IPS-20b (cell line): Measurements from ENCODE around the gene POPDC3.

Experiments used
- H3K27ac ChIP-seq: one replicate; pipeline ENCODE4 v1.5.1; 2013; ENCODE audit warnings: low read length
- H3K27me3 ChIP-seq: 2 replicates; pipeline ENCODE4 v1.6.1; 2013; ENCODE audit warnings: mild to moderate bottlenecking, low read length, inconsistent platforms; ENCODE audit not compliant: insufficient read depth
- H3K36me3 ChIP-seq: 2 replicates; pipeline ENCODE4 v1.6.1; 2013; ENCODE audit warnings: low read depth, mild to moderate bottlenecking, inconsistent platforms, low read length, moderate library complexity; ENCODE audit not compliant: insufficient read depth
- H3K4me1 ChIP-seq: 2 replicates; pipeline ENCODE4 v1.6.1; 2013; ENCODE audit warnings: mild to moderate bottlenecking, control low read depth, inconsistent platforms, low read length, moderate library complexity; ENCODE audit not compliant: insufficient read depth
- H3K4me3 ChIP-seq: 2 replicates; pipeline ENCODE4 v1.5.1; 2013; ENCODE audit warnings: mild to moderate bottlenecking, low read length, inconsistent platforms
- H3K9ac ChIP-seq: 2 replicates; pipeline ENCODE4 v1.6.1; 2013; ENCODE audit warnings: low read depth, mild to moderate bottlenecking, inconsistent platforms, low read length, moderate library complexity
- H3K9me3 ChIP-seq: 2 replicates; pipeline ENCODE4 v1.6.1; 2013; ENCODE audit warnings: mild to moderate bottlenecking, low read depth, low read length, inconsistent platforms; ENCODE audit not compliant: insufficient read depth

POPDC3 gene

DNA sequence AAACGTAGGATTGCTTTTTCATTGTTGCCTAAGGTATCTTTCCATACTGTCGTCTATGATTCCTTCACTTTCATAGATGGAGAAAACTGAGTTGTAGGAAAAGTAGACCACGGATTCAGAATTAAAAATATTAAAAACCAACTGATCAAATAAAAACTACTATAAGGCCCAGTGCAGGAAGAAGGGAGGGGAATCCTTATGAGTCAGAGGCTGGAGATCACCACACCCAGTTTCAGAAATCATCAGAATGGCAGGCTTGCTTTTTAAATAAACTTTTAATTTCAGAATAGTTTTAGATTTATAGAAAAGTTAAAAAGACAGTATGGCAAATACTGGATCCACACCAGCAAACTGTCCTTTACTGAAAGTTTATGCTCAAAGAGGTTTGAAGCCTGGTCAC lies 32.0 kb upstream of the POPDC3 start:
- Histone ChIP-seq H3K9me3 (no peaks in the 10 kb centered on the region), H3K9ac (no peak overlapping the region), H3K27ac (no peak overlapping the region), H3K27me3 (no peaks in the 10 kb centered on the region), H3K4me3 (no peak overlapping the region), H3K4me1 (0 out of 2 replicates have a peak, but pooled peaks cover 4% of the 10 kb centered on the region), H3K36me3 (no peaks in the 10 kb centered on the region)

DNA sequence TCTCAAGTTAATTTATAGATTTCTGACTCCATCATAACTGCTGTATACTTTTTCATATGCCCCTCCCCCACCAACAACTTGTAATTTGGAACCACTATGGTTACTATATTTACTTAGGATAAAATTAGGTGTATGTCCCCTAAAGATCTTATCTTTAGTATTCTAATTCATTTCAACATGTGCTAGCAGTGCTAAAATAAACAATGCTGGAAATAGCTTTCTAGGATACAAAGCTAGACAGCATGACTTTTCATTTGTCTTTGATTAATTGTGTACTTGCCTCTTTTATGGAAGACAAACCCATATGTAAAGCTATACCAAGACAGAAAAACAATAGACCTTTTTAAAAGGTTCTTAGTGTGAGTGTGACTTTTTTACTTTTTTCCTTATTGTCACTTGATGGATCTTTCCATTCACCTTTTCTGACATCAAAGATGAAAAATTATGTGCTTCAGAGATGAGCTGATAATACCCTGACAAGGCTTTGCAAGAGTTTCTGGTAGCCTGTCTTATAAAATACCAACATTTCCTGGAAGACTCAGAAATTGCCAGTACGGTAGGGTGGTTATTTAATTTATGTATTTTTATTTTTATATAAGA lies 31.2 kb upstream of the POPDC3 start:
- 0 out of 2 replicates have a peak, but pooled peaks cover 4% of the 10 kb centered on the region for H3K4me1 ChIP-seq
- H3K4me3 ChIP-seq = no peak overlapping the region
- H3K27ac ChIP-seq = no peak overlapping the region
- H3K36me3 ChIP-seq = no peaks in the 10 kb centered on the region
- H3K9me3 ChIP-seq = no peaks in the 10 kb centered on the region
- no peak overlapping the region for H3K9ac ChIP-seq
- no peaks in the 10 kb centered on the region for H3K27me3 ChIP-seq

DNA sequence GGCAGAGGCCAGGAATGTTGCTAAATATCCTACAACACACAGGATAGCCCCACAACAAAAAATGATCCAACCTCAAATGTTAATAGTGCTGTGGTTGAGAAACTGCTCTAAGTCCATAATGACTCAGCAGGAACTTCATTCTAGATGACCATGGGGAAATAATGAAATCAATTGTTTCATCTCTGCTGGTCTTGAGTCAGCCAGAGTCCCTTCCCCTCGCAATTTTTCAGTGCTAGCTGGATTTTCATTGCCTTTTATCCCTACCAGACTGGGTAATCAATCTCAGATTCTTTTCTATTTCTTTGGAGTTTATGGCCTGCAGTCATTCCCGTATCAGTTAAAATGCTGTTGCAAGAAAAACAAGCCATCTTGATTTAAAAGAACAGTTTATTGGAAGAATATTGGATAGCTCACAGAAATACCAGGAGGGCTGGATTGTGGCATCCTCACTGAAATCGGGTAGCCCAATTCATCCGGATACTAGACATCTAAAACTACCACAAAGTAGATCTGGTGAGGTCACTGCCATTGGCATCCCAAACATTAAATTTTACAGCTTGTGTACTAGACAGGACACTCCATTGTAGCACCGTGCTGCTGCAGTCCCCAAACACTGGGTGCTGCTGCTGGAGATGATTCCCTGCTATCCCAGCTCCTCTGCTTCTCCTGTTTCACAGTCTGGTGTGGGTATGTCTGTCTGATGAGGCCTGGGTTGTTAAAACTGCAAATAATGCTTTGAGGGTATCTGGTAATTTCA lies 30.3 kb upstream of the POPDC3 start:
- Histone ChIP-seq H3K27ac (no peak overlapping the region), H3K36me3 (no peaks in the 10 kb centered on the region), H3K27me3 (no peaks in the 10 kb centered on the region), H3K9ac (no peak overlapping the region), H3K4me1 (0 out of 2 replicates have a peak, but pooled peaks cover 4% of the 10 kb centered on the region), H3K9me3 (no peaks in the 10 kb centered on the region), H3K4me3 (no peak overlapping the region)

DNA sequence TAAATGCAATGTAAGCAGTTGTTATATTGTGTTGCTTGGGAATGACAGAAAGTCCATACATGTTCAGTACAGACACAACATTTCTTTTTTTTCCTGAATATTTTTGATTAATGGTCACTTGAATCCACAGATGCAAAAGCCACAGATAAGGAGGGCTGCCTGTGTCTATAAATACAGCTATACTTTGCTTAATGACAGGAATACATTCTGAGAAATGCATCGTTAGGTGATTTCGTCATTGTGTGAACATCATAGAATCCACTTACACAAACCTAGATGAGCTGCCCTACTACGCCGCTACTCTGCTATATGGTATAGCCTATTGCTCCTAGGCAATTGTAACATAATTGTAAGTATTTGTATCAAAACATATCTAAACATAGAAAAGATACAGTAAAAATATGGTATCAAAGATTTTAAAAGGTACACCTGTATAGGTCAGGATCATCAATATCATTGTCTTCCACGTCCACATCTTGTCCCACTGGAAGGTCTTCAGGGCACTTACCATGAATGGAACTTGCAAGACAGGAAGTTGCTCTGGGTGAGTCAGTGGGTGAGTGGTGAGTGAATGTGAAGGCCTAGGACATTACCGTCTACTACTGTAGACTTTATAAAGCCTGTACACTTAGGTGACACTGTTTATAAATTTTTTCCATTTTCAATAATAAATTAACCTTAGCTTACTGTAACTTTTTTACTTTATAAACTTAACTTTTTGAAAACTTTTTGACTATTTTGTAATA lies 27.9 kb upstream of the POPDC3 start:
- no peak overlapping the region for H3K9ac ChIP-seq
- no peak overlapping the region for H3K4me3 ChIP-seq
- H3K27me3 ChIP-seq = no peaks in the 10 kb centered on the region
- H3K4me1 ChIP-seq = 0 out of 2 replicates have a peak, but pooled peaks cover 4% of the 10 kb centered on the region
- no peaks in the 10 kb centered on the region for H3K36me3 ChIP-seq
- no peaks in the 10 kb centered on the region for H3K9me3 ChIP-seq
- no peak overlapping the region for H3K27ac ChIP-seq

DNA sequence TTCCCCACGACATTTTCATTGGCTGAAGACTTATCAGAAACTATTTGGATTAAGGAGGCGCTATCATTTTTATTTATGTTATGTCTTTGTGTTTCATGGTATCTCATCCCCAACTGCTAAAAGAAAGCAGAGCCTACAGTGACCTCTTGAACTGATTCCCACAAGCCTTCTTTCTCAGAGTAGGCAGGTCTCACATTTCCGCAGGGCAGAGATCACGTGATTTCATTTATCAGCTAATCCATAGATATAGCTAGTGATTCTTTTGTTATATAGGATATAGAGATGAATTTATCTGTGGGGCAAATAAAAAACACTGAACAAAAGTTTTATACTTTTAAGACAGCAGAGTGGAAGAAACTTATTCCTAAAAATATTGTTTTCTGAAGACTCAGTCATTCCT lies 25.0 kb upstream of the POPDC3 start:
- no peak overlapping the region for H3K4me3 ChIP-seq
- no peaks in the 10 kb centered on the region for H3K27me3 ChIP-seq
- no peak overlapping the region for H3K27ac ChIP-seq

DNA sequence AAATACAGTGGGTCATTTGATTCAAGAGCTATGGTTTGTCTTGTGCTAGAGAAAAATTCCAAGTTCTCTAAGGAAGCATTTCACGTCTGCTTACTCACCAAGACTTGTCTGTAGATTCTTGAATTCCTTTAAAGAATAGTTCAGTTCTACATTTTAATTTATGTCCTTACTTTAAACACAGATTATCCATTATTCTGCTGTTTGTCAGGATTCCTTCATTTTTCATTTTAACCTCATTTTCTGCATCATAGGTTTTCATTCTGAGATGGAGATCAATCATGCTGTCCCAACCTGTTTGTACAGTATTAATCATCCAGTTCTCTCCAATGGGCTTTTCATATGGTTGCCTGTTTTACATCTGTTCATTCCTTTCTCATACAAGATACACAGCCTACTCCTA lies 24.5 kb upstream of the POPDC3 start:
- H3K4me1 ChIP-seq = no peaks in the 10 kb centered on the region
- no peak overlapping the region for H3K27ac ChIP-seq
- no peaks in the 10 kb centered on the region for H3K27me3 ChIP-seq
- H3K9ac ChIP-seq = no peak overlapping the region
- no peaks in the 10 kb centered on the region for H3K9me3 ChIP-seq
- H3K4me3 ChIP-seq = no peak overlapping the region
- no peaks in the 10 kb centered on the region for H3K36me3 ChIP-seq

More for the DNA sequence above, 25.0 kb upstream of the POPDC3 start:
- Histone ChIP-seq H3K36me3 (no peaks in the 10 kb centered on the region), H3K9ac (no peak overlapping the region), H3K4me1 (0 out of 2 replicates have a peak, but pooled peaks cover under 1% of the 10 kb centered on the region), H3K9me3 (no peaks in the 10 kb centered on the region)

DNA sequence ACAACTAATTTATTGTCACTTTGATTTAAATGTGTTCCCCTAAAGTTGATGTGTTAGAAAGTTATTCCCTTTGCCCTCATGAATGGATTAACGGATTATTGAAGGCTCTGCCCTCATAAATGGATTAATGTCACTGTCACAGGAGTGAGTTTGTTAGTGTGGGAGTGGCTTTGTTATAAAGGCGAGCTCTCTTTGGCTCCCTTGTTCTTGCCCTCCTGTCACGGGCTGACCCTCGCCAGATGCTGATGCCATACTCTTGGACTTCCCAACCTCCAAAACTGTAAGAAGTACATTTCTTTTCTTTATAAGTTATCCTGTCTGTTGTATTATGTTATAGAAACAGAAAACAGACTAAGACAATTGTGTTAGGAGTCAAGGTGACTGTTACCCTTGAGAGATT lies 22.7 kb upstream of the POPDC3 start:
- no peaks in the 10 kb centered on the region for H3K27me3 ChIP-seq

DNA sequence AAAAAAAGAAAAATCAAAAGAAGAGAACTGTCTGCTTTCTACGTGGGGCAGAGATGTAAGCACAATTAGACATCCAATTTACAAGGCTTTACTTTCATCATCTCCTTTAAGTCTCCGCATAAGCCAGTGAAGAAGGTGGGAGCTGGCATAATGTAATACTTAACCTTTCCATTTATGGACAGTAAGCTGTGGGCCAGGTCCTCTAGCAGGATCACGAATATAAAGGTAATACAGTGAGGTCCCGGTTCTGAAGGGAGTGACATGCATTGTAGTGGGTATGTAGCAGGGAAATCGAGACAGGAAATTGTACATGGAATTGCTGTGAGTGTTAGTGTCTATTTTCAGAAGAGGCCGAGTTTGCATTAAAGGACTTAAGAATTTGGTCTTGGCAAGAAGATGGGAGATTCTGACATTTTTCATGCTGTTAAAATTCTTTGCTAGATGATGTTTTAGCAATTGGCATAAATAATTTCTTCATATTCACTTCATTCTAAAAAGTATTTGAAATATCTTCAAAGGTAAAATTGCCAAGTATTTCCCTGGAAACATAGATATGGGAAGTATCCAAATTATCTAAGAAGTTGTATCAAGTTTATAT lies 20.4 kb upstream of the POPDC3 start:
- no peaks in the 10 kb centered on the region for H3K9me3 ChIP-seq
- H3K4me3 ChIP-seq = no peak overlapping the region
- no peak overlapping the region for H3K27ac ChIP-seq
- no peak overlapping the region for H3K9ac ChIP-seq
- no peaks in the 10 kb centered on the region for H3K4me1 ChIP-seq
- no peaks in the 10 kb centered on the region for H3K36me3 ChIP-seq
- H3K27me3 ChIP-seq = no peaks in the 10 kb centered on the region

More for the DNA sequence above, 22.7 kb upstream of the POPDC3 start:
- Histone ChIP-seq H3K9ac (no peak overlapping the region), H3K4me3 (no peak overlapping the region), H3K9me3 (no peaks in the 10 kb centered on the region), H3K36me3 (no peaks in the 10 kb centered on the region), H3K4me1 (no peaks in the 10 kb centered on the region), H3K27ac (no peak overlapping the region)

DNA sequence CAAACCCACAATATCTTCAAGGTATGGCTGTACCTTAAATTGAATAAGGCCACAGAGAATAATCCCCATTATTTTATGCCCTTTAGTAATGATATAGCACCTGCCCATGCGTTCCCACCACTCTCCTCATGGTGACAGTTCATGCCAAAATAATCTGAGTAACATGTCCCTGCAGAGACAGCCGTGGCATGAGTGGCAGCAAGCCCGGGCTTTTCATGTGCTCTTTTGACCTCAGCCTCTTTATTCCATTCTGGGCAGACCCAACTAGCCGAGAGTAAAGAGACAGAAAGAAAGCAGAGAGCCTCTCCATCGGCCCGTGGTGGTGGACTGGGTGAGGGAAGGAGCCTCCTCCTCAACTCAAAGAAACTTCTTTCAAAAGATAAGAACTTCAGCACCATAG lies 19.9 kb upstream of the POPDC3 start:
- Histone ChIP-seq H3K4me3 (no peak overlapping the region), H3K9me3 (no peaks in the 10 kb centered on the region), H3K27me3 (no peaks in the 10 kb centered on the region), H3K9ac (no peak overlapping the region), H3K27ac (no peak overlapping the region), H3K4me1 (no peaks in the 10 kb centered on the region), H3K36me3 (no peaks in the 10 kb centered on the region)

DNA sequence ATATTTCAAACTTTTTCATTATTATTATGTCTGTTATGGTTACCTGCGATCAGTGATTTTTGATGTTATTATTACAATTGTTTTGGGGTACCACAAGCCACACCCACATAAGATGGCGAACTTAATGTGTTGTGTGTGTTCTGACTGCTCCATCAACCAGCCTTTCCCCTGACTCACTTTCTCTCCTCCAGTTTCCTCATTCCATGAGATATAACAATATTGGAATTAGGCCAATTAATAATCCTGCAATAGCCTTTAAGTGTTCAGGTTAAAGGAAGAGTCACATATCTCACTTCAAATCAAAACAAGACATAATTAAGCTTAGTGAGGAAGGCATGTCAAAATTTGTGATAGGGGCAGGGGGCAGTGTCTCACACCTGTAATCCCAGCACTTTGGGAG lies 16.3 kb upstream of the POPDC3 start:
- Histone ChIP-seq H3K36me3 (no peaks in the 10 kb centered on the region), H3K4me1 (no peaks in the 10 kb centered on the region), H3K27ac (no peak overlapping the region), H3K27me3 (no peaks in the 10 kb centered on the region), H3K9ac (no peak overlapping the region), H3K4me3 (no peak overlapping the region), H3K9me3 (no peaks in the 10 kb centered on the region)

DNA sequence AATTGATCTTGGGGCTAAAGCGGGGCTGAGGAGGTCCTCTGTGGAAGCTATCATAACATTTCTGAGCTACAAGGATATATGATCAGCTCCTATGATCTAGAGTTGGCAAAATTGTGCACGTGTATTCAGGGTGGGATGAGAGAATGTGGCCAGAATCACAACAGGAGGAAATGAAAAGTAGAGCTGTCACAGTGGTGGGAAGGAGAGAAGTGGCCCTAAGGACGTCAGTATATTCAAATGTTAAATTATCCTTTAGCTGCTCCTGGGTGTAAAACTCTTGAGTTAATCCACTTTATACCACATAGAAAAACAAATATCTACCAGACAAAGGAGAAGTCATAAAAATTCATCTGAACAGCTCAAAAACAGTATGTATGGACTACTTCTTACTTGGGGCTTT lies 14.8 kb upstream of the POPDC3 start:
- Histone ChIP-seq H3K9me3 (no peaks in the 10 kb centered on the region), H3K27ac (no peak overlapping the region), H3K4me3 (no peak overlapping the region), H3K27me3 (no peaks in the 10 kb centered on the region), H3K36me3 (no peaks in the 10 kb centered on the region), H3K4me1 (no peaks in the 10 kb centered on the region), H3K9ac (no peak overlapping the region)
